Lower leg skin (tissue), 3 donors: ENCODE data around the gene ELOVL1.

Source experiments
- CTCF ChIP-seq, 3 donors: fragments of 450-650 bp; IDR thresholded peaks; one replicate each; pipeline ENCODE4 v1.5.1; 2016; ENCODE audit warnings: antibody characterized with exemption in 3 of 3, mild to moderate bottlenecking in 3 of 3, moderate library complexity in 2 of 3
- POLR2A ChIP-seq, 2 donors: fragments of 450-650 bp; IDR thresholded peaks; one replicate each; pipeline ENCODE4 v1.6.1; 2016 to 2017; ENCODE audit warnings: antibody characterized with exemption in 2 of 2, mild to moderate bottlenecking in 1 of 2, moderate library complexity in 1 of 2

- TF ChIP-seq POLR2A (IDR thresholded peaks at IDR 0.05) = no peak
- no peak for TF ChIP-seq CTCF (IDR thresholded peaks at IDR 0.05)
These were observed 2.1 kb downstream of the ELOVL1 start for GRCh38 chr1:43365678-43366077.
